HepG2 (cell line): Measurements from ENCODE around the gene AJM1. TPM values are rescaled to one million over a fixed set of nuclear protein-coding genes. Genes with fewer than 3 reads are reported as not detected.

Experiments used
- BHLHE40 ChIP-seq: IDR thresholded peaks from 2 replicates; pipeline ENCODE4 v1.6.1; 2011; ENCODE audit warnings: low read length, improper control_type of control experiment
- CERS6 ChIP-seq: sonication (generic); formaldehyde crosslinking; IDR thresholded peaks from 2 replicates; pipeline ENCODE4 v1.5.0; 2020; ENCODE audit warnings: missing genetic modification reagents
- CREB3 ChIP-seq: sonication (generic); formaldehyde crosslinking; IDR thresholded peaks from 2 replicates; pipeline ENCODE4 v1.5.0; 2020; ENCODE audit warnings: missing genetic modification reagents
- KDM1A ChIP-seq: IDR thresholded peaks from 2 replicates; pipeline ENCODE4 v1.6.1; 2016; ENCODE audit warnings: missing compliant biosample characterization
- KLF16 ChIP-seq, 2 experiments: sonication (generic) in 1 of 2; formaldehyde crosslinking in 1 of 2; IDR thresholded peaks; 2 replicates each; pipeline versions ENCODE4 v1.6.1 to v1.8.0; 2016 to 2023; ENCODE audit warnings: missing genetic modification reagents in 2 of 2, missing compliant biosample characterization in 1 of 2
- POLR2G ChIP-seq: fragments of 200-400 bp; formaldehyde crosslinking; IDR thresholded peaks from 2 replicates; pipeline ENCODE4 v1.6.1; 2018; ENCODE audit warnings: mild to moderate bottlenecking, low read depth, low read length, moderate library complexity
- SAFB2 ChIP-seq: sonication (generic); formaldehyde crosslinking; IDR thresholded peaks from 2 replicates; pipeline ENCODE4 v1.5.1; 2020; ENCODE audit warnings: missing genetic modification reagents, low read depth, mild to moderate bottlenecking, borderline replicate concordance
- ZNF337 ChIP-seq: sonication (generic); formaldehyde crosslinking; IDR thresholded peaks from 2 replicates; pipeline ENCODE4 v1.5.1; 2020; ENCODE audit warnings: missing genetic modification reagents, low read depth, mild to moderate bottlenecking, borderline replicate concordance
- ZNF362 ChIP-seq: sonication (generic); formaldehyde crosslinking; IDR thresholded peaks from 2 replicates; pipeline ENCODE4 v1.4.0; 2020; ENCODE audit warnings: missing genetic modification reagents, mild to moderate bottlenecking, borderline replicate concordance
- ZNF44 ChIP-seq: sonication (generic); formaldehyde crosslinking; IDR thresholded peaks from 2 replicates; pipeline ENCODE4 v1.5.1; 2020; ENCODE audit warnings: mild to moderate bottlenecking, missing genetic modification reagents
- ZNF441 ChIP-seq: sonication (generic); formaldehyde crosslinking; IDR thresholded peaks from 2 replicates; pipeline ENCODE4 v1.7.0; 2021; ENCODE audit warnings: missing genetic modification reagents, borderline replicate concordance
- polyA plus RNA-seq, 8 experiments: library from polyadenylated mRNA; depleted of rRNA in 3 of 8; stranded (reverse) in 7 of 8; unstranded in 1 of 8; fragments of >200 nt; fragmentation: Illumina TruSeq in 4 of 8; extraction: Trizol in 4 of 8; gene quantifications; 2 replicates each; pipeline versions ENCODE4 v1.2.1 to v1.2.3, GENCODE V29; 2011 to 2016; ENCODE audit warnings: low read depth in 4 of 8, missing spikeins in 1 of 8, mixed read lengths in 1 of 8; ENCODE audit not compliant: insufficient read depth in 1 of 8
- total RNA-seq, 5 experiments: library from RNA; depleted of rRNA; stranded (reverse); fragments of >200 nt; fragmentation: Illumina TruSeq; extraction: Trizol; gene quantifications; 2 replicates each; pipeline ENCODE4 v1.2.3, GENCODE V29; 2016; ENCODE audit warnings: low read depth in 1 of 5
- TF ChIP-seq, protein P1 (sequence below): sonication (generic); formaldehyde crosslinking; IDR thresholded peaks from 2 replicates; pipeline ENCODE4 v1.4.0; 2020; ENCODE audit warnings: missing genetic modification reagents
- TF ChIP-seq, protein P2 (sequence below), 2 experiments: sonication (generic) in 1 of 2; formaldehyde crosslinking in 1 of 2; IDR thresholded peaks; 2 replicates each; pipeline versions ENCODE4 v1.5.1 to v1.6.1; 2011 to 2020; ENCODE audit warnings: borderline replicate concordance in 1 of 2, low read depth in 1 of 2, low read length in 1 of 2, mild to moderate bottlenecking in 1 of 2, missing genetic modification reagents in 1 of 2, moderate library complexity in 1 of 2
- TF ChIP-seq, protein P3 (sequence below): IDR thresholded peaks from 2 replicates; pipeline ENCODE4 v1.6.1; 2016; ENCODE audit warnings: missing biosample characterization, missing genetic modification reagents, low read depth

The AJM1 gene
- total and polyA plus RNA-seq, 2 of the 13 experiments (the other 11 are each of a cell fraction or from before 2014, with no cell fraction given): 1.1 to 1.2 TPM

DNA sequence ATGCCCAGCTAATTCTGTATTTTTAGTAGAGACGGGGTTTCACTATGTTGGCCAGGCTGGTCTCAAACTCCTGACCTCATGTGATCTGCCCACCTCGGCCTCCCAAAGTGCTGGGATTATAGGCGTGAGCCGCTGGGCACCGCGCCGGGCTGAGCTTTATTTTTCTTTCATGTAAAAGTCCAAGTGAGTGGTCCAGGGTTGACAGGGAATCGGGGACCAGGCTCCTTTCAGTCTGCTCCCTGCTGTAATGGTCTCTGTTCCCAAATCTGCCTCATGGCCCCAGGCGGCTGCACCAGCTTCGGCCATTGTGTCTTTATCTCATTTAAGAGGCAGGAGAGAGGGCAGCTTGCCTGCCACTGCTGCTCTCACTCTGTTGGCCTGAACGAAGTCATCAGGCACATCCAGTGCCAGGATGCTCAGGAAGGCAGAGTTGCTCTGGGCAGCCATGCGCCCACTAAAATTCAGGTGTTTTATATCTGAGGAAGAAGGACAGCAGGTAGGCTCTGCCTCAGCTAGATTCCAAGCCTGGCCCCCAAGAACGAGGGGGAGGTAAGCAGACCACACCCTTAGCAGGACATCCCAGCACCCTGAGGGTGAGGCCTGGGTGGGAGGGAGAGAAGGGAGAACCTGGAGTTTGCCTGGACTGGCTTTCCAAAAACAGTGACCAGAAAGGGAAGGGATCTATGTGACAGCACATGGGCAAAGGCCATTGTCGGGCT lies 47.8 kb upstream of the AJM1 start (continued):
- TF ChIP-seq, protein P1, sequence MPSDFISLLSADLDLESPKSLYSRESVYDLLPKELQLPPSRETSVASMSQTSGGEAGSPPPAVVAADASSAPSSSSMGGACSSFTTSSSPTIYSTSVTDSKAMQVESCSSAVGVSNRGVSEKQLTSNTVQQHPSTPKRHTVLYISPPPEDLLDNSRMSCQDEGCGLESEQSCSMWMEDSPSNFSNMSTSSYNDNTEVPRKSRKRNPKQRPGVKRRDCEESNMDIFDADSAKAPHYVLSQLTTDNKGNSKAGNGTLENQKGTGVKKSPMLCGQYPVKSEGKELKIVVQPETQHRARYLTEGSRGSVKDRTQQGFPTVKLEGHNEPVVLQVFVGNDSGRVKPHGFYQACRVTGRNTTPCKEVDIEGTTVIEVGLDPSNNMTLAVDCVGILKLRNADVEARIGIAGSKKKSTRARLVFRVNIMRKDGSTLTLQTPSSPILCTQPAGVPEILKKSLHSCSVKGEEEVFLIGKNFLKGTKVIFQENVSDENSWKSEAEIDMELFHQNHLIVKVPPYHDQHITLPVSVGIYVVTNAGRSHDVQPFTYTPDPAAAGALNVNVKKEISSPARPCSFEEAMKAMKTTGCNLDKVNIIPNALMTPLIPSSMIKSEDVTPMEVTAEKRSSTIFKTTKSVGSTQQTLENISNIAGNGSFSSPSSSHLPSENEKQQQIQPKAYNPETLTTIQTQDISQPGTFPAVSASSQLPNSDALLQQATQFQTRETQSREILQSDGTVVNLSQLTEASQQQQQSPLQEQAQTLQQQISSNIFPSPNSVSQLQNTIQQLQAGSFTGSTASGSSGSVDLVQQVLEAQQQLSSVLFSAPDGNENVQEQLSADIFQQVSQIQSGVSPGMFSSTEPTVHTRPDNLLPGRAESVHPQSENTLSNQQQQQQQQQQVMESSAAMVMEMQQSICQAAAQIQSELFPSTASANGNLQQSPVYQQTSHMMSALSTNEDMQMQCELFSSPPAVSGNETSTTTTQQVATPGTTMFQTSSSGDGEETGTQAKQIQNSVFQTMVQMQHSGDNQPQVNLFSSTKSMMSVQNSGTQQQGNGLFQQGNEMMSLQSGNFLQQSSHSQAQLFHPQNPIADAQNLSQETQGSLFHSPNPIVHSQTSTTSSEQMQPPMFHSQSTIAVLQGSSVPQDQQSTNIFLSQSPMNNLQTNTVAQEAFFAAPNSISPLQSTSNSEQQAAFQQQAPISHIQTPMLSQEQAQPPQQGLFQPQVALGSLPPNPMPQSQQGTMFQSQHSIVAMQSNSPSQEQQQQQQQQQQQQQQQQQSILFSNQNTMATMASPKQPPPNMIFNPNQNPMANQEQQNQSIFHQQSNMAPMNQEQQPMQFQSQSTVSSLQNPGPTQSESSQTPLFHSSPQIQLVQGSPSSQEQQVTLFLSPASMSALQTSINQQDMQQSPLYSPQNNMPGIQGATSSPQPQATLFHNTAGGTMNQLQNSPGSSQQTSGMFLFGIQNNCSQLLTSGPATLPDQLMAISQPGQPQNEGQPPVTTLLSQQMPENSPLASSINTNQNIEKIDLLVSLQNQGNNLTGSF (CRISPR knock-in tag): no peak
- TF ChIP-seq ZNF441 (CRISPR knock-in tag): no peak
- TF ChIP-seq, protein P2, sequence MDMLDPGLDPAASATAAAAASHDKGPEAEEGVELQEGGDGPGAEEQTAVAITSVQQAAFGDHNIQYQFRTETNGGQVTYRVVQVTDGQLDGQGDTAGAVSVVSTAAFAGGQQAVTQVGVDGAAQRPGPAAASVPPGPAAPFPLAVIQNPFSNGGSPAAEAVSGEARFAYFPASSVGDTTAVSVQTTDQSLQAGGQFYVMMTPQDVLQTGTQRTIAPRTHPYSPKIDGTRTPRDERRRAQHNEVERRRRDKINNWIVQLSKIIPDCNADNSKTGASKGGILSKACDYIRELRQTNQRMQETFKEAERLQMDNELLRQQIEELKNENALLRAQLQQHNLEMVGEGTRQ (IDR thresholded peaks at IDR 0.05; ENCODE audit: low read depth, low read length): no peak
- TF ChIP-seq, protein P2 (CRISPR knock-in tag; IDR thresholded peaks at IDR 0.05; ENCODE audit: borderline replicate concordance): no peak
- TF ChIP-seq, protein P3, sequence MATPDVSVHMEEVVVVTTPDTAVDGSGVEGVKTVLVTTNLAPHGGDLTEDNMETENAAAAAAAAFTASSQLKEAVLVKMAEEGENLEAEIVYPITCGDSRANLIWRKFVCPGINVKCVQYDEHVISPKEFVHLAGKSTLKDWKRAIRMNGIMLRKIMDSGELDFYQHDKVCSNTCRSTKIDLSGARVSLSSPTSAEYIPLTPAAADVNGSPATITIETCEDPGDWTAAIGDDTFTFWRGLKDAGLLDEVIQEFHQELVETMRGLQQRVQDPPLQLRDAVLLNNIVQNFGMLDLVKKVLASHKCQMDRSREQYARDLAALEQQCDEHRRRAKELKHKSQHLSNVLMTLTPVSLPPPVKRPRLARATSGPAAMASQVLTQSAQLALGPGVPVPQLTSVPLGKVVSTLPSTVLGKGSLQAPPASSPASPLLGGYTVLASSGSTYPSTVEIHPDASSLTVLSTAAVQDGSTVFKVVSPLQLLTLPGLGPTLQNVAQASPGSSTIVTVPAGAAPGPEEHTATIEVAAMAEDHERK (CRISPR knock-in tag): no peak
- TF ChIP-seq CREB3: no peak
- no peak for TF ChIP-seq BHLHE40
- 0 out of 2 replicates have a peak, but pooled peaks have one; percentile 16 for TF ChIP-seq ZNF337 (CRISPR knock-in tag)
- TF ChIP-seq ZNF362 (CRISPR knock-in tag): no peak
- no peak for TF ChIP-seq KLF16 (CRISPR knock-in tag; IDR thresholded peaks at IDR 0.05)
- TF ChIP-seq POLR2G: peak; percentile 65; the same call in 1 of the 2 replicates
- no peak for TF ChIP-seq ZNF44 (CRISPR knock-in tag)
- peak; percentile 36; the same call in 1 of the 2 replicates for TF ChIP-seq SAFB2 (CRISPR knock-in tag)
- 0 out of 2 replicates have a peak, but pooled peaks have one; percentile 33 for TF ChIP-seq CERS6
- TF ChIP-seq KDM1A (CRISPR knock-in tag): no peak
